ENCODE results near the gene NDRG3.
"Not testable (repeated sequence)": the region's sequence is repeated elsewhere in the genome, so short reads cannot be mapped to it uniquely, and the experiment has no call there.

The NDRG3 gene

DNA sequence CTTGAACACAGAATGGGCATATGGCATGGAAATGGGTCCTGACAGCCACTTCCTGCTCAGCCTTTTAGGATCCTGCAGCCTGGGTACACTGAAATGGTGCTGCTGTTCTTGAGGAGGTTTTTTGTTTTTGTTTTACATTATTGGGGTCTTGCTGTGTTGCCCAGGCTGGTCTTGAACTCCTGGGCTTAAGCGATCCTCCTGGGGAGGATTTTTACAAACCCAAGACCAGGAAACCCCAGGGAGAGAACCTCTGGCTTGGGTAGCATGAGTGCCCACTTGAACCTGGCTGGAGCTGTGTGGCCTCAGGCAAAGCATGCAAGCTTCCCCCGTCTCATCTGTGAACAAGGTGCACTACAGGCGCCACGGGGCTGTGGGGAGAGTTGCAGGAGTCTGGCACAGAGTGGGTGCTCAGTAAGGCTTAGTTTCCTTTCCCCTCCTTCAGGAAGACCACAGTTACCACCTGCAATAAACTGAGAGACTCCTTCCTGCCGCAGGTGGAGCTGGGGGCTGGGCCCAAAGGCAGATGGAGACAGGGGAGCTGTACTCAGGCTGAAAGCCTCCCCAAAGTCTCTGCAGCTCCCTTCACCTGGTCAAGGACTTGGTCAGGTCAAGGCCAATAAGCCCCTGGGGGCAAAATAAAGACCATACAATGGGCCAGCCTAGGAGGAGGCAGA, 101.7 kb downstream of the NDRG3 start:
- DNase-seq (ENCODE audit: low read depth), result no peak

DNA sequence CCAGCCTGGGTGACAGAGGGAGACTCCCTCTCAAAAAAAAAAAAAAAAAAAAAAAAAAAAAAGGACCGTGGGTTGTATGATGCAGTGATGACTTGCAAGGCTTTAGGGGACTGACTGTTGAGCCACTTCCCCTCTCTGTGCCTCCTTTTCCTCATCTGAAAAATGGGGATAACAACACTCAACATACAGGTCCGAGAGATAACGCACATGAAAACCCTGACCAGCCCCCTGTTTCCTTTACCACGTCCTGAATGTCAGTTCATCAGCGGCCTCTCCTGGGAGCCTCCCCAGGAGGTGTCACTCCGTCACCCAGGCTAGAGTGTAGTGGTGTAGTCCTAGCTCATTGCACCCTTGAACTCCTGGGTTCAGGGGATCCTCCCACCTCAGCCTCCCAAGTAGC, 103.8 kb downstream of the NDRG3 start:
- DNase-seq (ENCODE audit: low read depth), result no peak

DNA sequence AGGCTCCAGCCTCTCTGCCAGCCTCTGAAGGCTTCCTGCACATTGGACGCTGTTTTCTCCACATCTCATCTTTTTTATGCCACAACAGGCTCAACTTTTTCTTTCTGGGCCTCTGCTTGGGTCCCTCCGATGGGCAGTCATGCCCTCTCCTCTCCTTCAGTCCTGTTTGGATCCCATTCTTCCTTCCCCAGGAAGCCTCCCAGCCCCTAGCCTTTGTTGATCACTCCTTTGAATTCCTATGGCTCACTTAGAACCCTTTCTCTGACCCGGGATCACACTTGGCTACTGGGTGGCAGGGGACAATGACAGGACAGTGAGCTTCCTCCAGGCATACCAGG, 104.4 kb downstream of the NDRG3 start:
- no peak for DNase-seq (ENCODE audit: low read depth)

DNA sequence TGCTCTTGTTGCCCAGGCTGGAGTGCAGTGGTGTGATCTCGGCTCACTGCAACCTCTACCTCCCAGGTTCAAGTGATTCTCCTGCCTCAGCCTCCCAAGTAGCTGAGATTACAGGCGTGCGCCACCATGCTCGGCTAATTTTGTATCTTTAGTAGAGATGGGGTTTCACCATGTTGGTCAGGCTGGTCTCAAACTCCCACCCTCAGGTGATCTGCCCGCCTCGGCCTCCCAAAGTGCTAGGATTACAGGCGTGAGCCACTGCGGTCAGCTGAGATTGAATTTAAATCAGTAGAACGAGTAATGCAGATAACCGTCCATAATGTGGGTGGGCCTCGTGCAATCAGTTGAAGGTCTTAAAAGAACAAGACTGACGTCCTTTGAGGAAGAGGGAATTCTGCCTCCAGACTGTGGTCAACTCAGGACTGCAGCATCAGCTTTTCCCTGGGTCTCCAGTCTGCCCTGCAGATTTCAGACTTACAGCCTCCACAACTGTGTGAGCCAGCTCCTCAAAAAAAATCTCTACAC, 107.0 kb downstream of the NDRG3 start:
- DNase-seq (ENCODE audit: low read depth), result not testable (repeated sequence)

DNA sequence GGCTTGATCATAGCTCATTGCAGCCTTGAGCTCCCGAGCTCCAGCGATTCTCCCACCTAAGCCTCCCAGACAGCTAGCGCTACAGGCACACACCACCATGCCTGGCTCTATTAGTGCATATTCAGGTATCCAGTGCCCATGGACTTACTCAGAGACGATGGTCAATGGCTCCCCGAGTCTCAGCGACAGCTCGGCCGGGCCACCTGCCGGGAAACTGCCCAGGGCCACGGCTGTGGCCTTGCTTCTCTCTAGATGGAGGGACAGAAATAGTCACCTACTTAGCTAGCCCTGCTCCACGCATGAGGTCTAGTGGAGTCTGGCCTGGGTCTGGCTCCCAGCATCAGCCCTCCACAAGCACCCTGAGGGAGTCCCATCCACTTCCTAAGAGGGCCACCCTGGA, 111.5 kb downstream of the NDRG3 start:
- no peak for DNase-seq (ENCODE audit: low read depth)

DNA sequence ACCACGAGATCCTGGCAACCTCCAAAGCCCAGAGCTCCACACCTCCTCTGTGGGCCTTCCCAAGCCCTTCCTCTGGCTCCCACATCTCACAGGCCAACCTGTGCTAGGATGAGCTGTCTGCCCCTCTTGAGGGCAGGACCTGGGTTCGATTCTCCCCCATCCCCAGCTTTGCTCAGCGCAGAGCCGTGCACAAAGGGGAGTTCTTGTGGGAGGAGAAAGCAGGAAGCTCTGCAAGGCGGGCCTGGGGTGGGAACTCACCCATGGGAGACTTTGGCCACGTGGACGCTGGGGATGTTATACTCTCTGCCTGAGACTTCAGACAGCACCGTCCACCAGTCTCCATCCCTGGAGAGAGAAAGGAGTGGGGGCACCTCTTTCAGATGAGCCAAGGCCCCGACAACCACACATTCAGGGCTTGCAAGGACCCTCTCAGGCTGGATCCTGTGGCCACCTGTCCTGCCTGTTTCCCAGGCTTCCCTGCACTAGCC, 112.6 kb downstream of the NDRG3 start:
- DNase-seq (ENCODE audit: low read depth), result no peak

DNA sequence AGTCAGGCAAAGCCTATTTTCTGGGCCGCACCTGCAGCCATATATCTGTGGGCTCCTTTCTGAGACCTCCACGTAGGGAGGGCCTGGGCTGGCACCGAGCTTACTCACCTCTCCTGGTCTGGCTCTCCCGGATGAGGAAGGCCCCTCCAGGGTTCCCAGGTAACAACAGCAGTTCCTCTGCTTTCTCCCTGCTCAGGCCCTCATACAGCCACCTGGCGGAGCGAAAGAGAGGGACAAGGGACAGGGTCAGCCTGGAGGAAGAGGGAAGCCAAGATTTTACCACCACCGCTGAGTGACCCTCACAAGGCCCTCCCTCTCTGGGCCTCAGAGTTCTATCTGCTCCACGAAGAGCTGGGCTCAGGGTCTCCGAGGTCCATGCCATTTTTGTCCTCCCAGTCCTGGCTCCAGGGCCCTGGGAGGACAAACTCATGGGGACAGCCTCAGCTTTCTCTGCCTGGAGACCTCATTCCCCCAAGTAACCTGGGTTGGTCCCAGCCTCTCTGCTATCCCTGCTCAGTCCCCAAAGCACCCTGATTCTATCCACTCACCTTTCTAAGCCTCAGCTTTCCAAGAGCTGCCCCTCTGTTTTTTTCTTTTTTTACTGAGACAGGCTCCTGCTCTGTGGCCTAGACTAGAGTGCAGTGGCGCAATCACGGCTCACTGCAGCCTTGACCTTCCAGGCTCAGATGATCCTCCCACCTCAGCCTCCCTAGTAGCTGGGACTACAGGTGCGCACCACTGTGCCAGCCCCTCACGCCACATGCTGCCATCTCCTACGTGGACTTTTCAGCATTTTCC, 113.2 kb downstream of the NDRG3 start:
- no peak for DNase-seq (ENCODE audit: low read depth)

DNA sequence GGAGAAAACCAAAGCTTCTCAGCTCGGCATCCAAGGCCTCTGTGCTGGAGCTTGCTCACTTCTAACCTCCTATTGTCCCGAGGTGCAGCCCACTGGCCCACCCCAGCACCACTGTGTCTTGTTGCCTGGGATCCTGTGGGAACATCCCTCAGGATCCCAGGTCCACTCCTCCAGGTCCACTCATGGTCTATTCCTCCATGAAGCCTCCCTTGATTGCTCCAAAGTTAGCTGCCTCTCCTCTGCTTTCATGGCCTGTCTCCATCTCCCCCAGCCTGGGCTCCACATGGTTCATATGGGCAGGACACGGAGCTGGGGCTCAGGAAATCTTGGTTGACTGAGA, 113.8 kb downstream of the NDRG3 start:
- DNase-seq (ENCODE audit: low read depth), result no peak

DNA sequence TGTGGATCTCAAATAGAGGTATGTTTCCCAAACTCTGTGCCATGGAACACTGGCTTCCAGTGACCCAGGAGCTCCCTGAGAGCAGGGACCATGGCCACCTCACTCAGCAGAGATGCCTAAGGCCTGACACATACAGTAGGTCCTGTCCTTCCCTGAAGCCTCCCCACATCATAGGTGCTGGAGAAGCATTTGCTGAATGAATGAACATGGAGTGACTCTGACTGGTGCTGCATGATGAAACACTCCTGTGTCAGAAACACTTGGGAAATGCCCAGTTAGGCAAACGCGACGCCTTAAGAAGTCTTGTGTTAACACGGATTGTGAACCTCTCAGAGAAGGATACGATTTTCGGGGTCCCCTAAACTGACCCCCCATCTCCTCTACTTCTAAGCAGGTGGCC, 114.2 kb downstream of the NDRG3 start:
- DNase-seq (ENCODE audit: low read depth), result no peak

DNA sequence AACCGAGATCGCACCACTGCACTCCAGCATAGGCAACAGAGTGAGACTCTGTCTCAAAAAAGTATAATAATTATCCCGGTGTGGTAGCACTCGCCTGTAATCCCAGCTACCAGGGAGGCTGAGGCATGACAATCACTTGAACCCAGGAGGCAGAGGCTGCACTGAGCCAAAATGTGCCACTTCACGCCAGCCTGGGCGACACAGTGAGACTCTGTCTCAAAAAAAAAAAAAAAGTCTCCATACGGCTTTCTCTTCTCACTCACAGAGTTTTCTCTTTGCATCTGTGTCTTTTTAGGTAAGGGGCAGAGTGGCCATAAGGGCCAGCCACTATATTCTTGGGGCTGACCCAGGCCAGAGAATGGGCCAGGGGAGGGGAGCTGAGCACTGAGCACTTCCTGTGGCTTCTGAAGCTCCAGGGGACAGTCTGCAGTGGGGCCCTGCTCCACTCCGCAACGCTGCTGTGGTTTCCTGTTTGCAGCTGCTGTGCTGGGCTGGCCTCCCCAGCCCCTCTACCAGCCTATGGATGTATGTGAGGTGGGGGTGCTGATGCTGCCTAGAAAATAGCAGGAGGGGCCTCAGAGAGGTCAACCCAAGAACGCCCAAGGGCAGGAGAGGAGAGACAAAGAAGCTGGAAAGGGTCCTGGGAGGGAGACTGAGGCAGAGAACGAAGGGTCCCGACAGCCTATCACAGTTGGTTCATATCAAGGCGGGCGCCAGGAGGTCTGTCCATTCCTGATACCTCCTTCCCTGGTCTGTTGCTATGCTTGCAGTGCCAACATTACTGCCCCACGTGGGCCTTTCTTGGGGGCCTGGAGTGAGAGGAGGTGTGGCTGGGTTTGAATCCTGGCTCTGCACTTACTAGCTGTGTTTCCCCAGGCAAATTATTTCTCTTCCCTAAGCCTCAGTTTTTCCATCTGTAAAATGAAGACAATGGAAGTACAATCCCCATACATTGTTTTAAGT, 115.9 kb downstream of the NDRG3 start:
- no peak for DNase-seq (ENCODE audit: low read depth)

DNA sequence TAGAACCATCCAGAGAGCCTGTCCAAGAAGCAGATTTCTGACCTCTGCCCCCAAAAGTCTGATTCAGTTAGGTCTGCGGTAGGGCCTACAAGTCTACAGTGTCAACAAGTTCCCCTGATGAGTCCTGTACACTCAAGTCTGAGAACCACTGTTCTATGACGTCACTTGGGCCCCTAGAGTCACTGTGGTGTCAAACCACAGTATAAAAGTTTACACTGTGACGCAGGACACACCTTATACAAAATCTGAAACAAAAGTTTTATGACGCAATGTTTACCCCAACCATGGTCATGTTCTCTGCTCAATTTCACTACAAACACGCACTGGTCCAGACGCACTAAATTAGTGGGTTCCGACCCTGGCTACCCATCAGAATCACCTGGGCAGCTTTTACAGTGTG, 117.8 kb downstream of the NDRG3 start:
- no peak for DNase-seq (ENCODE audit: low read depth)

DNA sequence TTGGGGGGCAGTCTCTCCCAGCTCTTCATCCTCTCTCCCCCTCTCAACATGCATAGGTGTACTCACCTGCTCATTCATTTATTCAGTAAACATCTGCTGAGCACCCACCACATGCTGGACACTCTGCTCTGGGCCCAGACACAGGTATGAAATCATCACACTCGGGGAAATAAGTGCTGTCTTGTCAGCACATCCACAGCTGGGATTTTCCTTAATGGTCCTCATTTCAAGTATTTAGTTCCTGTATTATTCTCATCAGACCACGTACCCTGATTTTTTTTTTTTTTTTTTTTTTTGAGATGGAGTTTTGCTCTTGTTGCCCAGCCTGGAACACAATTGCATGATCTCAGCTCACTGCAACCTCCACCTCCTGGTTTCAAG, 121.0 kb downstream of the NDRG3 start:
- no peak for DNase-seq (ENCODE audit: low read depth)

DNA sequence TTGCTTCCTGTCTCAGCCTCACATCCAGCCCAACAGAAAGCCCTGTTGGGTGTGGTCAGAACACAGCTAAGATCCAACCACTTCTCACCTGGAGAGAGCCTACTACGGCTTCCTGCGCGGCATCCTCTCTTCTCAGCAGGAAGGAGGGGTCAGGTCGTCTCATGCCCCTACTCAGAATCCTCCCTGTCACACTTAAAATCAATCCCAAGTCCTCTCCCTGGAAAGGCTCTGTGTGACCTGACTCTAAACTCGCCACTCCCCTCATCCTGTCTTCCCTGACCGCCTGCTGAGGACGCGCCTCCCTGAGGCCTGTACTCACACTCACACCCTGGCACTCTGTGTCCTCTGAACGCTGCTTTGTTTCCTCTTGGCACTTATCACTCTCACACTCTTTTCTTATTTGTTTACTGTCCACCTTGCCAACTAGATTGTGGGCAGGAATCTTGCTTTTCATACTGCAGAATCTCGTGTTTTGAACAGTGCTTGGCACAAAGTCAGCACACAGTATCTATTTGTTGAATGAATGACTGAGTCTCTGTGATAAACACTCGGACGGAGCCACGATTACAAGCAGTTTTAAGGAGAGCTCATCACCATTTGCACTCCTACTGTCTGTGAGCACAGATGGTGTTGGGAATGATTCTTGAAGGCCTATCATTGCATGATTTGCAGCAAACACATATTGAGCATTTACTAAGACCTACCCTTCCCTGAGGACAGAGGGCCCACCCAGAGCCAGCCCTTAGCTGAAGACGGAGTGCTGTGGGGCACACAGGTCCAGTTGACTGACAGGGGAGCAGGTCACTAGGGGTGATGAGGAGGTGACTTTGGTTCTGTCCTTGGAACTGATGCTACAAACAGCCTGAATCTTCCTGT, 121.6 kb downstream of the NDRG3 start:
- DNase-seq (ENCODE audit: low read depth), result no peak

DNA sequence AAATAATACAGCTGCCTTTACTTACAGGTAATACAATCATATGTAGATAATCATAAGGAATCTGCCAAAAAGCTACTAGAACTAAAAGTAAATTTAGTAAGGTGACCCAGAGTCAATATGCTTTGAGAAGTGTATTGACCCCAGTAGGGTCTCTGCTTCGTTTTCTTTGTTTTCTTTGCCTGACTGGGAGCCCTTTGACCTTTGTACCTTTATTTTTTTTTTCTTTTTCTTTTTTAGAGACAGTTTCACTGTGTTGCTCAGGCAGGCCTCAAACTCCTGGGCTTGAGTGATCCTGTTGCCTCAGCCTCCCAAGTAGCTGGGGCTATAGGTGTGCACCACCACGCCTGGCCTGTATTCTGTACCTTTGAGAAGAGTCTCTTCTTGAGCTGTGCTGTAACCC, 122.4 kb downstream of the NDRG3 start:
- no peak for DNase-seq (ENCODE audit: low read depth)

DNA sequence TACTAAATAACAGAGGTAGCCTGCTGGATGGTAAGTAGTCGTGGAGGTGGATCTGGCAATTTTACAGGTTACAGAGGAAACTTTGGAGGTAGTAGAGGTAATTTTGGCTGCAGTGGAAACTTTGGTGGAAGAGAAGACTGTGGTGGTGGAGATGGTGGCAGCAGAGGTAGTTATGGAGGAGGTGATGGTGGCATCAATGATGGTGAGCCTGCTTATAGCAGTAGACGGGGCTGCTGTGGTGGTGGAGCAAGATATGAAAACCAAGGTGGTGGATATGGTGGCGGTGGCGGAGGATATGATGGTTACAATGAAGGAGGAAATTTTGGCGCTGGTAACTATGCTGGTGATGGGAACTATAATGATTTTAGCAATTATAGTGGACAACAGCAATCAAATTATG, 125.0 kb downstream of the NDRG3 start:
- DNase-seq (ENCODE audit: low read depth), result no peak

DNA sequence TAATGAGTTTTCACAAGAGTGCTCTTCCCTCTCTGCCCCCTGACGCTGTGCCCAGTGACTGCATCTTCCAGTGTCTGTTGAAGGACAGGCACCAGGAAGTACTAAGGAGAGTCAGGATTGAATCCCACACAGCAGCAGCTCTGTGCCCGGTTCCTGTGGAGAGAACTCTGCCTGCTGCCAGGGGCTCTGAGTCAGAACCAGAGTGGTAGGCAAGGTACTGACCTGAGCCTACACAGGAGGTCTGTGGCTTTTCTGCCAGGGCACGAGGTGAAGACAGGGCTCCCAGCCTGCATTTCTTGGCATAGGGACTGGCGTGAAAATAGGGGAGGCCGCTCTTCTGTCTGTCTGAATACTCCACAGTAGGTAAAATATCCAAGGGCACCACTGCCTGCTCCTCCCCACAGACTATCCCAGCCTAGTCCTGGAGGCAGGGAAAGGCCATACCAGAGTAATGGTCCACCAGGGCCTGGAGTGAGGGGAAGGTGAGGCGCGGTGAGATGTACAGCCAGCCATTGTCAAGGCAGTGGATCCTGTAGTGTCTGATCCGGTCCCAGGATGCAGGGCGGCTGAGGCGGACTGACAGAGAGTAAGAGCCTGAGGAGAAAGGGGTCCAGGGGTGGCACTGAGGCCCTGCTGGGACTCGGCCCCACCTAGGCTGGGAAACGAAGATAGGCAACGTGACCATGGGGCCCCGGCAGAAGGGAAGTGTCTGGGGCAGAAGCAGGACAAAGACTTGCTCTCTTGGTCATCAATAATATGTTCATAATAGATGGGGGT, 130.9 kb downstream of the NDRG3 start:
- DNase-seq (ENCODE audit: low read depth), result no peak

DNA sequence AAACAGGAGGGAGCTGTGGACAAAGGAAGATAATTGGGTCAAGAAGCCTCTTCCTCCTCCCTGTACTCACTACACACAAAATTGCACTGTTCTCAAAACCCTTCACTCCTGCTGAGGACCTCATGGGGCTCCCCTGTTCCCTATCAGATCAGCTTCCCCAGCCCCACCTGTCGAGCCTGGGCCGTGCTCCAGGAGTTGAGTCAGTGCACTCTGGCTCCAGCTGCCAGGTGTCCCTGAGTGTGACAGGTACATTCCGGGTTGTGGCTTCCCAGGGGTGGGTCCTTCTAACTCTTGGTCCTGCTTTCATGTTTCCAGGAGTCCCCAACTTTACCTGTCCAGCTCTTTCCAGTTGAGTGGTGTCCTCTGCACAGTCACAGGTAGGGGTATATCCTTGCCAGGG, 131.9 kb downstream of the NDRG3 start:
- DNase-seq (ENCODE audit: low read depth), result no peak

DNA sequence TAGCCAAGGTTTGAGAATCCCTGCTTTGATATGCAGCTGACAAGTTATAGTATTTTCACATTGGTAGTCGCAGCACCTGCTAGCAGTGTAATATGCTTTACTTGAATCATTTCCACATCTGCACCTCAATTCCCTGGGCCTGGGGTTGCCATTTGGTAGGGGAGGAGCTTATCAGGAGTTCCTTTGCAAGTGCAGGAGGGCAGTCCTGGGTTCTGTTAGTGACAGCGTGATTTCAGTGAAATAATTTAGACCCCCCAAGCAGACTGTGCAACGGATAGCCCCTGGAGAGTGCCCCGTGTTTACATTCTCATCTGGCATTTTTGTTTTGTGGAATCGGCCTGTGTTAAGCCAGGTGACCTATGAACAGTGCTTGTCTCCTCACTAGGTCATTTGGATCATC, 134.3 kb downstream of the NDRG3 start:
- DNase-seq (ENCODE audit: low read depth), result no peak

DNA sequence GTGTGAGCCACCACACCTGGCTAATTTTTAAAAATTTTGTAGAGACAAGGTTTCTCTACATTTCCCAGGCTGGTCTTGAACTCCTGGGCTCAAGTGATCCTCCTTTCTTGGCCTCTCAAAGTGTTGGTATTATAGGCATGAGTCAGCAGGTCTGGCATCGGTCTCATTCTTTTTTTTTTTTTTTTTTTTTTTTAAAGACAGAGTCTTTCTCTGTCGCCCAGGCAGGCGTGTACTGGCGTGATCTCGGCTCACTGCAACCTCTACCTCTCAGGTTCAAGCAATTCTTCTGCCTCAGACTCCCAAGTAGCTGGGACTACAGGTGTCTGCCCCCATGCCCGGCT, 137.5 kb downstream of the NDRG3 start:
- DNase-seq (ENCODE audit: low read depth), result not testable (repeated sequence)

DNA sequence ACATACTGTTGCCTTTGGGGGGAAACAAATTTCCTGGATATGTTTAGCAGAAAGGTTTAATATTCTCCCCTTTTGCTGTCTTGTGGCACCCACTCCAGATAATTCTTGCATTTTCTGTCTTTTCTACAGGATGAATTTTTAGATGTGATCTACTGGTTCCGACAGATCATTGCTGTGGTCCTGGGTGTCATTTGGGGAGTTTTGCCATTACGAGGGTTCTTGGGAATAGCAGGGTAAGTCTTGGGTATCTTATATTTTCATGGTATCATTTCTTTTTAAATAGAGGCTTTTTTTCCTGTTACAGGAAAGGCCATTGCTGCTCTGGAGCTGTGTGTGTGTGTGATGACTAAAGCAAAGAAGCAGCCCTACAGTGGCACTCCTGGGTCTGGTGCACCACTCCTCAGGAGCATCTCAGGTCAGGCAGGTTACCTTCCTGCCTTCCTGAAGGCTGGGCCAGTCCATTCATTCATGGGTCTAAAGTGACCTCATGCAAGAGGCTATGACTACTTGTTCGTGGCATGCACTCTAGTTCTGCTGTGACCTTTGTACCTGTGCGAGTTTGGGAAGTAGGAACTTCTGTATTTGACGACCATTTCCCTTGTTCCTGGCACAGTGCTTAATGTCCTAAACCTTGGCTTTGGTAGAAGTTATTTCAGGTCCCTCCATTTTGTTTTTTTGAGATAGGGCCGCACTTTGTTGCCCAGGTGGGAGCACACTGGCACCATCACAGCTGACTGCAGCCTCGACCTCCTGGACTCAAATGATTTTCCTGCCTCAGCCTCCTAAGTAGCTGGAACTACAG, 138.1 kb downstream of the NDRG3 start:
- no peak for DNase-seq (ENCODE audit: low read depth)

Data from non-pigmented ciliary epithelial cell (primary cell).